GM18498 (cell line): Measurements from ENCODE around the gene DPY30.

Experiments
- ATAC-seq: cut with Tn5 transposase; IDR thresholded peaks from one replicate; pipeline ENCODE4 v1.9.1; 2021; ENCODE audit warnings: mild to moderate bottlenecking, moderate library complexity; ENCODE audit not compliant: unreplicated experiment

The DPY30 gene

GRCh38 chr2:31979018-31979417 lies 60.6 kb downstream of the DPY30 start:
- no peak for ATAC-seq

GRCh38 chr2:31978436-31978835 lies 61.2 kb downstream of the DPY30 start:
- ATAC-seq = no peak
